Mesothelial cell of epicardium (in vitro differentiated cells): ENCODE data around the gene ZFP62. TPM values are rescaled to one million over a fixed set of nuclear protein-coding genes. Genes with fewer than 3 reads are reported as not detected.
"Not testable (repeated sequence)": the region's sequence is repeated elsewhere in the genome, so short reads cannot be mapped to it uniquely, and the experiment has no call there.

Experiments used
- DNase-seq, 2 experiments: peaks; one replicate each; pipeline ENCODE4 v3.0.0; 2021; ENCODE audit warnings: low spot score in 2 of 2; ENCODE audit not compliant: unreplicated experiment in 2 of 2
- H3K27ac Mint-ChIP-seq: 2 replicates; pipeline ENCODE4 v1.8.0; 2021; ENCODE audit warnings: mixed read lengths
- H3K27me3 Mint-ChIP-seq: 2 replicates; pipeline ENCODE4 v1.8.0; 2021; ENCODE audit warnings: low read depth, mixed read lengths
- H3K36me3 Mint-ChIP-seq: 2 replicates; pipeline ENCODE4 v1.8.0; 2021; ENCODE audit warnings: mixed read lengths
- H3K4me1 Mint-ChIP-seq: 2 replicates; pipeline ENCODE4 v1.8.0; 2021; ENCODE audit warnings: mixed read lengths
- H3K4me3 Mint-ChIP-seq: 2 replicates; pipeline ENCODE4 v1.8.0; 2021; ENCODE audit warnings: mild to moderate bottlenecking, moderate library complexity, mixed read lengths
- H3K9me3 Mint-ChIP-seq: 2 replicates; pipeline ENCODE4 v1.8.0; 2021; ENCODE audit warnings: mixed read lengths
- total RNA-seq: library from RNA; stranded (reverse); gene quantifications from 3 replicates; pipeline ENCODE4 v1.2.1, GENCODE V29; 2021
- TF ChIP-seq, protein P1 (sequence below): fragments of 200-600 bp; sonication (generic); IDR thresholded peaks from one replicate; pipeline ENCODE4 v1.5.0; 2021; ENCODE audit warnings: antibody characterized with exemption; ENCODE audit not compliant: unreplicated experiment

The ZFP62 gene
- total RNA-seq, 1 donor from 2014 or later: 48.9 TPM

DNA sequence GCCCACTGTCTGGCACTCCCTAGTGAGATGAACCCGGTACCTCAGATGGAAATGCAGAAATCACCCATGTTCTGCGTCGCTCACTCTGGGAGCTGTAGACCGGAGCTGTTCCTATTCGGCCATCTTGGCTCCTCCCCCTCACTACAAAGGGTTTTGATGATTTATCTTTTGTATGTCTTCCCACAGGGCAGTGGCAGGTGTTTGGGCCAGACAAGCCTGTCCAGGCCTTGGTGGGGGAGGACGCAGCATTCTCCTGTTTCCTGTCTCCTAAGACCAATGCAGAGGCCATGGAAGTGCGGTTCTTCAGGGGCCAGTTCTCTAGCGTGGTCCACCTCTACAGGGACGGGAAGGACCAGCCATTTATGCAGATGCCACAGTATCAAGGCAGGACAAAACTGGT is 47.3 kb upstream of the ZFP62 start:
- no peaks in the 10 kb centered on the region for H3K36me3 Mint-ChIP-seq
- no peak overlapping the region for H3K4me3 Mint-ChIP-seq
- no peak overlapping the region for H3K27ac Mint-ChIP-seq
- TF ChIP-seq, protein P1, sequence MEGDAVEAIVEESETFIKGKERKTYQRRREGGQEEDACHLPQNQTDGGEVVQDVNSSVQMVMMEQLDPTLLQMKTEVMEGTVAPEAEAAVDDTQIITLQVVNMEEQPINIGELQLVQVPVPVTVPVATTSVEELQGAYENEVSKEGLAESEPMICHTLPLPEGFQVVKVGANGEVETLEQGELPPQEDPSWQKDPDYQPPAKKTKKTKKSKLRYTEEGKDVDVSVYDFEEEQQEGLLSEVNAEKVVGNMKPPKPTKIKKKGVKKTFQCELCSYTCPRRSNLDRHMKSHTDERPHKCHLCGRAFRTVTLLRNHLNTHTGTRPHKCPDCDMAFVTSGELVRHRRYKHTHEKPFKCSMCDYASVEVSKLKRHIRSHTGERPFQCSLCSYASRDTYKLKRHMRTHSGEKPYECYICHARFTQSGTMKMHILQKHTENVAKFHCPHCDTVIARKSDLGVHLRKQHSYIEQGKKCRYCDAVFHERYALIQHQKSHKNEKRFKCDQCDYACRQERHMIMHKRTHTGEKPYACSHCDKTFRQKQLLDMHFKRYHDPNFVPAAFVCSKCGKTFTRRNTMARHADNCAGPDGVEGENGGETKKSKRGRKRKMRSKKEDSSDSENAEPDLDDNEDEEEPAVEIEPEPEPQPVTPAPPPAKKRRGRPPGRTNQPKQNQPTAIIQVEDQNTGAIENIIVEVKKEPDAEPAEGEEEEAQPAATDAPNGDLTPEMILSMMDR: no peak
- no peak for DNase-seq
- H3K27me3 Mint-ChIP-seq: no peaks in the 10 kb centered on the region
- peaks cover 21% of the 10 kb centered on the region for H3K4me1 Mint-ChIP-seq
- no peaks in the 10 kb centered on the region for H3K9me3 Mint-ChIP-seq

DNA sequence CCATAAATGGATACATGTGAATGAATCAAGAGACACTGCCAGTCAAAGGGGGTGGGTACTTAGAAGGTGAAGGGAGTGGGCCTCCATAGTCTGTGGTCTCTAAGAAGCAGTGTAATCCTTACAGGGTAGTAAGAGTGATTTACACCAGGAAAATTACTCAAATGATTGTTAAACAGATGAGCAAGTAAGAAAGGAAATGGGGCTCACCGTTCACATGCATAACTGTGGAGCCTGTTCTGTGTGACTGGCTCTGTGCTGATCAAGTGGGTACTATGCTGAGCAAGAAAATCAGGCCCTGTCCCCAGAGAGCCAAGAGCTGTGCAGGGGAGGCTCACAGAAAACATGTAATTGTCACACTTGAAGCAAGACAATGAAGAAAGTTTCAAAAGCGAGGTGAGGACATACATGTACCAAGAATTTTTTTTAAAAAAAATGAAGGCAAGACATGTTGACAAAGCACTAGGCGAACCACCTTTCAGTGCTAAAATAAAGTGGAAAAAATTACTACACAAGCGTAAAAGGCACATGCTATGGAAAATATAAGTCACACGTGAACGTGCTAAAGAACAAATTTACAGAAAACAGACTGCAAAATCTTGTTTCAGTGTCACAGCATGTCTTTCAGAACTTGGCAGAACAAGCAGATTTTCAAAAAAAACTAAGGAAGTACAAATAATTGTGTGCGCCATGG is 40.4 kb upstream of the ZFP62 start:
- H3K9me3 Mint-ChIP-seq: peaks cover 8% of the 10 kb centered on the region
- no peaks in the 10 kb centered on the region for H3K27me3 Mint-ChIP-seq
- no peaks in the 10 kb centered on the region for H3K36me3 Mint-ChIP-seq
- TF ChIP-seq, protein P1: no peak
- no peaks in the 10 kb centered on the region for H3K4me1 Mint-ChIP-seq
- no peak overlapping the region for H3K4me3 Mint-ChIP-seq
- no peak overlapping the region for H3K27ac Mint-ChIP-seq
- no peak for DNase-seq

DNA sequence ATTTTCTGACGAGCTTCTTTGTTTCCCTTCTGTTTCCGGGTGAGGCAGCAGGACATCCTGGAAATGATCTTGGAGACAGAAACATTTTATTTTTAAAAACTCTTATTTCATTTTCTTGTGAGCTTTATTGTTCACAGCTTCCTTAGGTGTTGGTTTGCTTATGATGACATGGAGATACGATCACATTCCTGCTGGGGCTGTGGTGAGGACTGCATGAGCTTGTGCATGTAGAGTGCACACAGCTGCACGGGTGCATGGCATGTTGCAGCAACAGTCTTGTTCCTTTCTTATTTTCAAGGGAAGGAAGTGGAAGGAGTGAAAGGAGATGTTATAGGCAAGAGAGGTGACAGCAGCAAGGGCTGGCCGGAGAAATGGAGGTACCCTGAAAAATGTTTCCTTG is 39.1 kb upstream of the ZFP62 start:
- no peaks in the 10 kb centered on the region for H3K36me3 Mint-ChIP-seq
- no peaks in the 10 kb centered on the region for H3K27me3 Mint-ChIP-seq
- DNase-seq: no peak
- no peak overlapping the region for H3K4me3 Mint-ChIP-seq
- TF ChIP-seq, protein P1: no peak
- no peaks in the 10 kb centered on the region for H3K4me1 Mint-ChIP-seq
- no peak overlapping the region for H3K27ac Mint-ChIP-seq
- peaks cover 11% of the 10 kb centered on the region for H3K9me3 Mint-ChIP-seq

DNA sequence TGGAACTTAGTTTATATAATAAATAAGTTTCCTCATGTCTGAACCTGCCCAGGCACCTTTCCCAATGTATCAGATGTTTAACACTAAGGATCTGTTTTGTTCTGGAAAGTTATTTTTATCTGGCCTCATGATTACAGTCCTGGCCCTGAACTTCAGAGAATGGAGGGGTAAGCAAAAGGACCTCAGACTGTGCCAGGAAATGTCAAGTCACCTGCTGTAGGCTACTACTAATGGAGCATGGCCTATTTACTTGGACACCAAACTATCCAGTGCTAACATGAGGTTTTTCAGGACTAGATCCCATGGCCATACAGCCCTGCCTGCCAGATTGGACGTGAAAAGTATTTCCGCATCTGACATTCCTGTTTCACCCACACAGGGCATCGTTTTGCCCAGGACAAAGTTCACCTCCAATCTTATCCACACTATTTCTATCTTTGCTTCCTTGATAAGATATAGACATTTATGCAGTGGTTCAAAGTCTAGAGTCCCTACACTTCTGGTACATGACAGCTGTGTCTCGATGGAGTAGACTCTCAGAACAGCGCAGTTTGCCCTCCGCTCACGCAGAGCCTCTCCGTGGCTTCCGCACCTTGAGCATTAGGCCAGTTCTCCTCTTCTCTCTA is 37.7 kb upstream of the ZFP62 start, which contains the start of gene BTNL8:
TSS of gene BTNL8 (plus strand) at position 539 of the 626 bp plus-strand sequence. CDS start 152 bp downstream, outside the sequence.
- H3K27me3 Mint-ChIP-seq: peaks cover 5% of the 10 kb centered on the region
- TF ChIP-seq, protein P1: no peak
- no peak within 1 kb of the TSS for H3K4me3 Mint-ChIP-seq
- H3K27ac Mint-ChIP-seq: no peak within 1 kb of the TSS
- H3K36me3 Mint-ChIP-seq: no peaks in the 10 kb centered on the region
- DNase-seq: no peak
- peaks cover 18% of the 10 kb centered on the region for H3K9me3 Mint-ChIP-seq
- no peaks in the 10 kb centered on the region for H3K4me1 Mint-ChIP-seq

GRCh38 chr5:180895330-180895729 is 34.3 kb upstream of the ZFP62 start:
- not testable (repeated sequence) for H3K27ac Mint-ChIP-seq, H3K4me3 Mint-ChIP-seq

GRCh38 chr5:180889381-180889780 is 28.3 kb upstream of the ZFP62 start:
- TF ChIP-seq, protein P1: no peak
- H3K27me3 Mint-ChIP-seq: peaks cover 65% of the 10 kb centered on the region
- no peak overlapping the region for H3K27ac Mint-ChIP-seq
- peaks cover 14% of the 10 kb centered on the region for H3K9me3 Mint-ChIP-seq
- H3K4me1 Mint-ChIP-seq: no peaks in the 10 kb centered on the region
- no peak for DNase-seq
- H3K36me3 Mint-ChIP-seq: no peaks in the 10 kb centered on the region
- H3K4me3 Mint-ChIP-seq: no peak overlapping the region

More at GRCh38 chr5:180895330-180895729, 34.3 kb upstream of the ZFP62 start:
- H3K27me3 Mint-ChIP-seq: peaks cover 38% of the 10 kb centered on the region
- not testable (repeated sequence) for DNase-seq, H3K4me1 Mint-ChIP-seq, H3K36me3 Mint-ChIP-seq
- H3K9me3 Mint-ChIP-seq: peaks cover 22% of the 10 kb centered on the region

DNA sequence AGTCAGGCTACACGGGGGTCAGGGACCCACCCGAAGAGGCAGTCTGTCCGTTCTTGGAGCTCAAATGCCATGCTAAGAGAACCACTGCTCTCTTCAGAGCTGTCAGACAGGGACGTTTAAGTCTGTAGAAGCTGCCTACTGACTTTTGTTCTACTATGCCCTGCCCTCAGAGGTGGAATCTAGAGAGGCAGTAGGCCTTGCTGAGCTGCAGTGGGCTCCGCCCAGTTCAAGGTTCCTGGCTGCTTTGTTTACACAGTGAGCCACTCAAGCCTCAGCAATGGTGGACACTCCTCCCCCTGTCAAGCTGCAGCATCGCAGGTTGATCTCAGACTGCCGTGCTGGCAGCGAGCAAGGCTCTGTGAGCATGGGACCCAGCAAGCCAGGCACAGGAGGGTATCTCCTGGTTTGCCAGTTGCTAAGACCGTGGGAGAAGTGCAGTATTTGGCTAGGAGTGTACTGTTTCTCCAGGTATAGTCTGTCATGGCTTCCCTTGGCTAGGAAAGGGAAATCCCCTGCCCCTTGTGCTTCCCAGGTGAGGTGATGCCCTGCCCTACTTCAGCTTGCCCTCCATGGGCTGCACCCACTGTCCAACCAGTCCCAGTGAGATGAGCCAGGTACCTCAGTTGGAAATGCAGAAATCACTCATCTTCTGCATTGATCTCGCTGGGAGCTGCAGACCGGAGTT is 24.9 kb upstream of the ZFP62 start:
- H3K4me3 Mint-ChIP-seq, H3K36me3 Mint-ChIP-seq, DNase-seq, H3K27ac Mint-ChIP-seq, H3K4me1 Mint-ChIP-seq: not testable (repeated sequence)
- Mint-ChIP-seq H3K9me3 (peaks cover 19% of the 10 kb centered on the region), H3K27me3 (peaks cover 61% of the 10 kb centered on the region)
